ENCODE results near the gene OR5K1.

OR5K1 gene

GRCh38 chr3:98497381-98497780 is 34.4 kb downstream of the OR5K1 start, which contains the start of gene OR5K2:
Gene OR5K2, plus strand, starts transcription at chr3:98497681. Its CDS starts 0 bp downstream, at chr3:98497681.
- in situ Hi-C loops (cut with MboI; ENCODE audit: low sequenced_read_pairs): no loop called here
- Histone ChIP-seq H3K9me3 (no peaks in the 10 kb centered on the region), H3K36me3 (replicated peaks) (no peaks in the 10 kb centered on the region), H3K27me3 (ENCODE audit: low read depth) (no peaks in the 10 kb centered on the region), H3K4me1 (no peaks in the 10 kb centered on the region), H3K4me3 (no peak within 1 kb of the TSS)
- DNase-seq (ENCODE audit: low spot score in 2 of 2): no peak

- Histone ChIP-seq H3K4me3 (no peak overlapping the region), H3K9me3 (no peaks in the 10 kb centered on the region), H3K27me3 (ENCODE audit: low read depth) (no peaks in the 10 kb centered on the region), H3K4me1 (no peaks in the 10 kb centered on the region), H3K36me3 (replicated peaks) (no peaks in the 10 kb centered on the region)
- in situ Hi-C loops (cut with MboI; ENCODE audit: low sequenced_read_pairs): no loop called here
- DNase-seq (ENCODE audit: low spot score in 2 of 2): no peak
Measured at GRCh38 chr3:98500019-98500418, 37.0 kb downstream of the OR5K1 start.

GRCh38 chr3:98501270-98501669 is 38.3 kb downstream of the OR5K1 start:
- in situ Hi-C loops (cut with MboI; ENCODE audit: low sequenced_read_pairs): no loop called here
- Histone ChIP-seq H3K4me1 (no peaks in the 10 kb centered on the region), H3K9me3 (no peaks in the 10 kb centered on the region), H3K36me3 (replicated peaks) (no peaks in the 10 kb centered on the region), H3K4me3 (no peak overlapping the region), H3K27me3 (ENCODE audit: low read depth) (no peaks in the 10 kb centered on the region)
- DNase-seq (ENCODE audit: low spot score in 2 of 2): no peak

GRCh38 chr3:98501863-98502576 is 39.0 kb downstream of the OR5K1 start:
- DNase-seq (ENCODE audit: low spot score in 2 of 2): no peak
- in situ Hi-C loops (cut with MboI; ENCODE audit: low sequenced_read_pairs): no loop called here
- H3K4me1 ChIP-seq: no peaks in the 10 kb centered on the region
- no peaks in the 10 kb centered on the region for H3K9me3 ChIP-seq
- no peaks in the 10 kb centered on the region for H3K27me3 ChIP-seq (ENCODE audit: low read depth)
- no peaks in the 10 kb centered on the region for H3K36me3 ChIP-seq (replicated peaks)
- H3K4me3 ChIP-seq: no peak overlapping the region

- no peaks in the 10 kb centered on the region for H3K27me3 ChIP-seq (ENCODE audit: low read depth)
- no peak overlapping the region for H3K4me3 ChIP-seq
- in situ Hi-C loops (cut with MboI; ENCODE audit: low sequenced_read_pairs): no loop called here
- DNase-seq (ENCODE audit: low spot score in 2 of 2): no peak
- no peaks in the 10 kb centered on the region for H3K9me3 ChIP-seq
- H3K36me3 ChIP-seq (replicated peaks): no peaks in the 10 kb centered on the region
- H3K4me1 ChIP-seq: no peaks in the 10 kb centered on the region
Measured at GRCh38 chr3:98504539-98504938, 41.5 kb downstream of the OR5K1 start.

GRCh38 chr3:98508582-98508981 is 45.6 kb downstream of the OR5K1 start:
- Histone ChIP-seq H3K27me3 (ENCODE audit: low read depth) (no peaks in the 10 kb centered on the region), H3K36me3 (replicated peaks) (no peaks in the 10 kb centered on the region), H3K4me3 (no peak overlapping the region), H3K9me3 (no peaks in the 10 kb centered on the region), H3K4me1 (no peaks in the 10 kb centered on the region; the same call in 1 of the 2 replicates)
- in situ Hi-C loops (cut with MboI; ENCODE audit: low sequenced_read_pairs): no loop called here
- no peak for DNase-seq (ENCODE audit: low spot score in 2 of 2)

GRCh38 chr3:98512576-98512975 is 49.6 kb downstream of the OR5K1 start:
- Histone ChIP-seq H3K36me3 (replicated peaks) (peaks cover 14% of the 10 kb centered on the region), H3K4me1 (no peaks in the 10 kb centered on the region; the same call in 1 of the 2 replicates), H3K27me3 (ENCODE audit: low read depth) (no peaks in the 10 kb centered on the region), H3K9me3 (no peaks in the 10 kb centered on the region), H3K4me3 (no peak overlapping the region)
- in situ Hi-C loops (cut with MboI; ENCODE audit: low sequenced_read_pairs): no loop called here
- no peak for DNase-seq (ENCODE audit: low spot score in 2 of 2)

GRCh38 chr3:98513091-98513511 is 50.1 kb downstream of the OR5K1 start:
- no peak for DNase-seq (ENCODE audit: low spot score in 2 of 2)
- no peaks in the 10 kb centered on the region for H3K9me3 ChIP-seq
- in situ Hi-C loops (cut with MboI; ENCODE audit: low sequenced_read_pairs): no loop called here
- H3K4me1 ChIP-seq: no peaks in the 10 kb centered on the region; the same call in 1 of the 2 replicates
- H3K36me3 ChIP-seq (replicated peaks): peaks cover 14% of the 10 kb centered on the region
- no peak overlapping the region for H3K4me3 ChIP-seq
- H3K27me3 ChIP-seq (ENCODE audit: low read depth): no peaks in the 10 kb centered on the region

- H3K4me1 ChIP-seq: no peaks in the 10 kb centered on the region; the same call in 1 of the 2 replicates
- in situ Hi-C loops (cut with MboI; ENCODE audit: low sequenced_read_pairs): no loop called here
- DNase-seq (ENCODE audit: low spot score in 2 of 2): no peak
- H3K27me3 ChIP-seq (ENCODE audit: low read depth): no peaks in the 10 kb centered on the region
- H3K4me3 ChIP-seq: no peak overlapping the region
- H3K36me3 ChIP-seq (replicated peaks): peaks cover 18% of the 10 kb centered on the region
- no peaks in the 10 kb centered on the region for H3K9me3 ChIP-seq
Measured at GRCh38 chr3:98513736-98514135, 50.7 kb downstream of the OR5K1 start.

GRCh38 chr3:98514948-98515347 is 51.9 kb downstream of the OR5K1 start:
- Histone ChIP-seq H3K4me3 (no peak overlapping the region), H3K9me3 (no peaks in the 10 kb centered on the region), H3K27me3 (ENCODE audit: low read depth) (no peaks in the 10 kb centered on the region), H3K4me1 (no peaks in the 10 kb centered on the region; the same call in 1 of the 2 replicates), H3K36me3 (replicated peaks) (peaks cover 25% of the 10 kb centered on the region)
- in situ Hi-C loops (cut with MboI; ENCODE audit: low sequenced_read_pairs): no loop called here
- no peak for DNase-seq (ENCODE audit: low spot score in 2 of 2)

GRCh38 chr3:98518816-98519215 is 55.8 kb downstream of the OR5K1 start:
- Histone ChIP-seq H3K27me3 (ENCODE audit: low read depth) (no peaks in the 10 kb centered on the region), H3K4me1 (peaks cover 3% of the 10 kb centered on the region), H3K36me3 (replicated peaks) (peaks cover 28% of the 10 kb centered on the region), H3K9me3 (no peaks in the 10 kb centered on the region), H3K4me3 (no peak overlapping the region)
- DNase-seq (ENCODE audit: low spot score in 2 of 2): no peak
- in situ Hi-C loops (cut with MboI; ENCODE audit: low sequenced_read_pairs): no loop called here

GRCh38 chr3:98519351-98519750 is 56.4 kb downstream of the OR5K1 start:
- in situ Hi-C loops (cut with MboI; ENCODE audit: low sequenced_read_pairs): no loop called here
- H3K4me3 ChIP-seq: no peak overlapping the region
- peaks cover 3% of the 10 kb centered on the region for H3K4me1 ChIP-seq
- H3K27me3 ChIP-seq (ENCODE audit: low read depth): no peaks in the 10 kb centered on the region
- H3K9me3 ChIP-seq: no peaks in the 10 kb centered on the region
- peaks cover 28% of the 10 kb centered on the region for H3K36me3 ChIP-seq (replicated peaks)
- DNase-seq (ENCODE audit: low spot score in 2 of 2): no peak

- peaks cover 3% of the 10 kb centered on the region for H3K4me1 ChIP-seq
- DNase-seq (ENCODE audit: low spot score in 2 of 2): peak; percentile 45 to 50
- no peaks in the 10 kb centered on the region for H3K27me3 ChIP-seq (ENCODE audit: low read depth)
- peaks cover 14% of the 10 kb centered on the region for H3K36me3 ChIP-seq (replicated peaks)
- H3K4me3 ChIP-seq: peak overlapping the region; percentile 76
- no peaks in the 10 kb centered on the region for H3K9me3 ChIP-seq
- in situ Hi-C loops (cut with MboI; ENCODE audit: low sequenced_read_pairs): no loop called here
Measured at GRCh38 chr3:98521897-98522543, 59.0 kb downstream of the OR5K1 start.
